ENCODE measurements around the gene UCN2.
"Not testable (repeated sequence)": the region's sequence is repeated elsewhere in the genome, so short reads cannot be mapped to it uniquely, and the experiment has no call there.

UCN2 gene

GRCh38 chr3:48560648-48561018, 2.9 kb downstream of the UCN2 start:
- no peak for DNase-seq

GRCh38 chr3:48558493-48559134, 5.0 kb downstream of the UCN2 start:
- no peak for DNase-seq

GRCh38 chr3:48556796-48557626, 6.6 kb downstream of the UCN2 start, which contains the start of gene PFKFB4:
TSS of gene PFKFB4 (minus strand) at chr3:48556803. CDS start at chr3:48556777, 26 bp downstream.
- peak; percentile 87 for DNase-seq

GRCh38 chr3:48555949-48556795, 7.4 kb downstream of the UCN2 start:
- DNase-seq, result no peak

- no peak for DNase-seq
Measured at GRCh38 chr3:48555231-48555948, 8.2 kb downstream of the UCN2 start.

- no peak for DNase-seq
Measured at GRCh38 chr3:48553886-48554845, 9.4 kb downstream of the UCN2 start.

GRCh38 chr3:48553361-48553760, 10.2 kb downstream of the UCN2 start:
- DNase-seq, result no peak

GRCh38 chr3:48552111-48552951, 11.2 kb downstream of the UCN2 start:
- DNase-seq, result no peak

- DNase-seq, result not testable (repeated sequence)
Measured at GRCh38 chr3:48551651-48552050, 11.9 kb downstream of the UCN2 start.

- peak; percentile 3 for DNase-seq
Measured at GRCh38 chr3:48548729-48549705, 14.6 kb downstream of the UCN2 start.

- DNase-seq, result no peak
Measured at GRCh38 chr3:48548126-48548525, 15.5 kb downstream of the UCN2 start.

- DNase-seq, result no peak
Measured at GRCh38 chr3:48546203-48546829, 17.3 kb downstream of the UCN2 start.

- no peak for DNase-seq
Measured at GRCh38 chr3:48544141-48544540, 19.4 kb downstream of the UCN2 start.

GRCh38 chr3:48543271-48543866, 20.2 kb downstream of the UCN2 start:
- no peak for DNase-seq

- no peak for DNase-seq
Measured at GRCh38 chr3:48538451-48538850, 25.1 kb downstream of the UCN2 start.

- DNase-seq, result no peak
Measured at GRCh38 chr3:48536785-48537184, 26.8 kb downstream of the UCN2 start.

- no peak for DNase-seq
Measured at GRCh38 chr3:48536116-48536515, 27.5 kb downstream of the UCN2 start.

- no peak for DNase-seq
Measured at GRCh38 chr3:48535578-48535977, 28.0 kb downstream of the UCN2 start.
